Liver (tissue), 9 donors: Measurements from ENCODE around the gene PF4V1. TPM values are rescaled to one million over a fixed set of nuclear protein-coding genes. Genes with fewer than 3 reads are reported as not detected.

Experiments used
- DNase-seq: peaks from one replicate; pipeline ENCODE4 v3.0.0-alpha.2; 2017; ENCODE audit warnings: low spot score
- H3K27ac ChIP-seq, 2 donors: one replicate each; pipeline ENCODE4 v1.7.0; 2013; ENCODE audit warnings: inconsistent platforms in 2 of 2, low read length in 2 of 2, control low read depth in 1 of 2, low read depth in 1 of 2, mild to moderate bottlenecking in 1 of 2
- H3K27me3 ChIP-seq, 4 donors: one replicate each; pipeline versions ENCODE4 v1.6.1 to v1.7.0; 2013; ENCODE audit warnings: low read length in 3 of 4, inconsistent platforms in 1 of 4, mild to moderate bottlenecking in 1 of 4, moderate library complexity in 1 of 4; ENCODE audit not compliant: control insufficient read depth in 4 of 4, insufficient read depth in 4 of 4
- H3K36me3 ChIP-seq, 4 donors: one replicate each; pipeline versions ENCODE4 v1.6.1 to v1.7.0; 2013; ENCODE audit warnings: low read length in 3 of 4, mild to moderate bottlenecking in 3 of 4, low read depth in 1 of 4, moderate library complexity in 1 of 4; ENCODE audit not compliant: control insufficient read depth in 4 of 4, insufficient read depth in 3 of 4
- H3K4me1 ChIP-seq, 4 donors: one replicate each; pipeline versions ENCODE4 v1.6.1 to v1.7.0; 2013; ENCODE audit warnings: low read length in 3 of 4, mild to moderate bottlenecking in 3 of 4, moderate library complexity in 1 of 4; ENCODE audit not compliant: control insufficient read depth in 4 of 4, insufficient read depth in 4 of 4
- H3K4me3 ChIP-seq, 3 donors: one replicate each; pipeline versions ENCODE4 v1.6.1 to v1.7.0; 2013; ENCODE audit warnings: low read length in 3 of 3, control low read depth in 1 of 3, low read depth in 1 of 3, mild to moderate bottlenecking in 1 of 3
- H3K9ac ChIP-seq, 2 donors: one replicate each; pipeline ENCODE4 v1.7.0; 2013; ENCODE audit warnings: low read length in 2 of 2, mild to moderate bottlenecking in 2 of 2, moderate library complexity in 2 of 2, control low read depth in 1 of 2, low read depth in 1 of 2
- H3K9me3 ChIP-seq, 4 donors: one replicate each; pipeline versions ENCODE4 v1.6.1 to v1.7.0; 2013; ENCODE audit warnings: low read length in 3 of 4; ENCODE audit not compliant: control insufficient read depth in 4 of 4
- ATF3 ChIP-seq: IDR thresholded peaks from 2 replicates; pipeline ENCODE4 v1.6.1; 2016; ENCODE audit warnings: antibody characterized with exemption
- CTCF ChIP-seq: fragments of 150-350 bp; IDR thresholded peaks from 2 replicates; pipeline ENCODE4 v1.5.1; 2017; ENCODE audit warnings: improper control_type of control experiment, low read depth, low read length; ENCODE audit not compliant: missing input control
- EGR1 ChIP-seq, 2 donors: IDR thresholded peaks; 2 replicates each; pipeline ENCODE4 v1.6.1; 2016 to 2018; ENCODE audit warnings: antibody characterized with exemption in 2 of 2, low read depth in 2 of 2
- FOXA1 ChIP-seq: IDR thresholded peaks from 2 replicates; pipeline ENCODE4 v1.6.1; 2016; ENCODE audit warnings: antibody characterized with exemption
- FOXA2 ChIP-seq: IDR thresholded peaks from 2 replicates; pipeline ENCODE4 v1.6.1; 2016; ENCODE audit warnings: antibody characterized with exemption
- GABPA ChIP-seq, 2 donors: IDR thresholded peaks in 1 of 2; conservative IDR thresholded peaks in 1 of 2; 2 replicates each; pipeline ENCODE4 v1.6.1; 2016; ENCODE audit warnings: antibody characterized with exemption in 2 of 2, mild to moderate bottlenecking in 1 of 2, moderate library complexity in 1 of 2
- HNF4A ChIP-seq, 2 donors: conservative IDR thresholded peaks; 2 replicates each; pipeline ENCODE4 v1.6.1; 2016; ENCODE audit warnings: antibody characterized with exemption in 2 of 2, mild to moderate bottlenecking in 2 of 2
- MAX ChIP-seq: IDR thresholded peaks from 2 replicates; pipeline ENCODE4 v1.6.1; 2016; ENCODE audit warnings: antibody characterized with exemption
- NR2F2 ChIP-seq: IDR thresholded peaks from 2 replicates; pipeline ENCODE4 v1.6.1; 2016; ENCODE audit warnings: antibody characterized with exemption
- RAD21 ChIP-seq, 2 donors: IDR thresholded peaks; 2 replicates each; pipeline ENCODE4 v1.6.1; 2016; ENCODE audit warnings: antibody characterized with exemption in 2 of 2, mild to moderate bottlenecking in 2 of 2
- REST ChIP-seq: IDR thresholded peaks from 2 replicates; pipeline ENCODE4 v1.6.1; 2016; ENCODE audit warnings: antibody characterized with exemption, mild to moderate bottlenecking
- RXRA ChIP-seq, 2 donors: IDR thresholded peaks; 2 replicates each; pipeline ENCODE4 v1.6.1; 2017 to 2018; ENCODE audit warnings: antibody characterized with exemption in 2 of 2, mild to moderate bottlenecking in 1 of 2
- SP1 ChIP-seq: IDR thresholded peaks from 2 replicates; pipeline ENCODE4 v1.6.1; 2018; ENCODE audit warnings: antibody characterized with exemption, mild to moderate bottlenecking
- ZBTB33 ChIP-seq: IDR thresholded peaks from 2 replicates; pipeline ENCODE4 v1.6.1; 2016; ENCODE audit warnings: antibody characterized with exemption
- WGBS: extraction: QIAGEN DNeasy Blood & Tissue Kit; methylation state at CpG from one replicate; pipeline ENCODE4 v1.1.7; 2013; 5-methylcytosine and 5-hydroxymethylcytosine counted together
- polyA plus RNA-seq, 2 donors: library from polyadenylated mRNA; stranded (reverse) in 1 of 2; unstranded in 1 of 2; fragments of 200-250 nt in 1 of 2; fragments of >200 nt in 1 of 2; fragmentation: Nextera tagmentation in 1 of 2; extraction: Ambion mirVana in 1 of 2; gene quantifications; one replicate each; pipeline versions ENCODE4 v1.2.1 to v1.2.3, GENCODE V29; 2013 to 2015
- total RNA-seq, 2 donors: library from RNA; depleted of rRNA; stranded (reverse); fragments of >200 nt; gene quantifications; one replicate each; pipeline ENCODE4 v1.2.3, GENCODE V29; 2014
- donor health status: healthy.
- donor health status: healthy.
- donor health status: healthy.
- donor health status: healthy.
- donor health status: healthy.

The PF4V1 gene
- total and polyA plus RNA-seq, 4 donors = 0.16 to 3.4 (median 0.74) TPM; not detected in 1

GRCh38 chr4:73860181-73860580 lies 7.1 kb downstream of the PF4V1 start:
- Histone ChIP-seq H3K9ac (no peak overlapping the region), H3K9me3 (peaks cover 0 to 2% (median 0%) of the 10 kb centered on the region in 4 donors), H3K4me3 (no peak overlapping the region), H3K27ac (no peak overlapping the region), H3K36me3 (no peaks in the 10 kb centered on the region), H3K4me1 (peaks cover 3 to 12% (median 7%) of the 10 kb centered on the region in 4 donors), H3K27me3 (peaks cover 0 to 4% (median 0%) of the 10 kb centered on the region in 4 donors)
- DNase-seq = no peak
- TF ChIP-seq ATF3 (no peak), CTCF (no peak), EGR1 (IDR thresholded peaks at IDR 0.05; ENCODE audit: low read depth in 2 of 2) (no peak), MAX (no peak), RAD21 (IDR thresholded peaks at IDR 0.05) (no peak), HNF4A (conservative IDR thresholded peaks at IDR 0.05) (no peak), SP1 (no peak), REST (no peak)
- 62% methylated on average over 4 of the region's 4 CpGs for WGBS

- Histone ChIP-seq H3K9ac (no peak overlapping the region), H3K36me3 (no peaks in the 10 kb centered on the region), H3K4me3 (no peak overlapping the region), H3K27ac (no peak overlapping the region), H3K9me3 (peaks cover 0 to 2% (median 0%) of the 10 kb centered on the region in 4 donors), H3K27me3 (peaks cover 0 to 4% (median 0%) of the 10 kb centered on the region in 4 donors), H3K4me1 (peaks cover 3 to 8% (median 5%) of the 10 kb centered on the region in 4 donors)
- DNase-seq = no peak
- 76% methylated on average over 3 of the region's 3 CpGs for WGBS
- TF ChIP-seq FOXA2 (no peak), RAD21 (IDR thresholded peaks at IDR 0.05) (no peak), EGR1 (IDR thresholded peaks at IDR 0.05; ENCODE audit: low read depth in 2 of 2) (no peak), MAX (no peak), FOXA1 (no peak), GABPA (IDR thresholded peaks at IDR 0.05 in 1 of 2, conservative IDR thresholded peaks at IDR 0.05 in 1 of 2) (no peak), NR2F2 (no peak), ZBTB33 (no peak), RXRA (IDR thresholded peaks at IDR 0.05) (no peak), ATF3 (no peak)
These were observed 7.8 kb downstream of the PF4V1 start for GRCh38 chr4:73860917-73861316.
